ENCODE data around the gene RPS3. TPM values are rescaled to one million over a fixed set of nuclear protein-coding genes. Genes with fewer than 3 reads are reported as not detected.
A peak's percentile ranks its signal among the peaks of the same experiment; 100 is the strongest.

RPS3 gene
- total and polyA plus RNA-seq, 9 of the 15 experiments (the other 6 are each of a cell fraction or from before 2014, with no cell fraction given): 2,700 to 5,771 (median 3,679) TPM

DNA sequence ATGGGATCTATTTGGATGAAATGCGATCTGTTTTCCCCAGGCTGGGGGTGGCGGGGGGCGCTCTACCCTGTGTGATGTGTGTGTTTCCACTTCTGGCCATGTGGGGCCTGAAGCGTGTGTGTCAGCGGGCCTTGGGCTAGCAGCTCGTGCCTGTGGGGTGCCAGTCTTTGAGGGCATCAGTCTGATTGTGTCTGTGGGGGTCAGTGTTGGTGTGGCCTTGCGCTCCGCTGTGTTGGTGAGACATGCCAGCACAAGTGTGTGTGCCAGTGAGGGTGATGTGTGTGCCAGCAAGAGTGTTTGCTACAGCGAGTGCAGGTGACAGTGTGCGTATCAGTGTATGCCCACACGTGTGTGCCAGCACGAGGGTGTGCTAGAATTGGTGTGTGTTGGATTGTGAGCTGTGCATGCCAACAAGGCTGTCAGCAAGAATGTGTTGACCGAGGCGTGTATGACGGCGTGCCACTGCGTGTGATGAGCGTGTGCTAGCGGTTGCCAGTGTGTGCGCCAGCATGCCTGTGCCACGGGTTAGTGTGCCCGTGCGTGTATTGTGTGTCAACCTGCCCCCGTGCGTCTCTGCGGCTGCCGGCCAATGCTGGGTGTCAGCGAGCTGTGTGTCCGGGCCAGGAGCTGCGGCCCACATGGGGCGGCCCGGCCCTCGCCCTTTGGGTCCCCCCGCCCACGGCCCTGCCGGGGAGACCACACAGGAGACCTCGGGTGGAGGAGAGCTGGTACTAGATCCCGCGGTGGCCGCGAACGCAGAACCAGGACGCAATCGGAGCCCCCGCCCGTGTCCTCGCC is 48.4 kb upstream of the RPS3 start (continued):
- TF ChIP-seq, protein P1, sequence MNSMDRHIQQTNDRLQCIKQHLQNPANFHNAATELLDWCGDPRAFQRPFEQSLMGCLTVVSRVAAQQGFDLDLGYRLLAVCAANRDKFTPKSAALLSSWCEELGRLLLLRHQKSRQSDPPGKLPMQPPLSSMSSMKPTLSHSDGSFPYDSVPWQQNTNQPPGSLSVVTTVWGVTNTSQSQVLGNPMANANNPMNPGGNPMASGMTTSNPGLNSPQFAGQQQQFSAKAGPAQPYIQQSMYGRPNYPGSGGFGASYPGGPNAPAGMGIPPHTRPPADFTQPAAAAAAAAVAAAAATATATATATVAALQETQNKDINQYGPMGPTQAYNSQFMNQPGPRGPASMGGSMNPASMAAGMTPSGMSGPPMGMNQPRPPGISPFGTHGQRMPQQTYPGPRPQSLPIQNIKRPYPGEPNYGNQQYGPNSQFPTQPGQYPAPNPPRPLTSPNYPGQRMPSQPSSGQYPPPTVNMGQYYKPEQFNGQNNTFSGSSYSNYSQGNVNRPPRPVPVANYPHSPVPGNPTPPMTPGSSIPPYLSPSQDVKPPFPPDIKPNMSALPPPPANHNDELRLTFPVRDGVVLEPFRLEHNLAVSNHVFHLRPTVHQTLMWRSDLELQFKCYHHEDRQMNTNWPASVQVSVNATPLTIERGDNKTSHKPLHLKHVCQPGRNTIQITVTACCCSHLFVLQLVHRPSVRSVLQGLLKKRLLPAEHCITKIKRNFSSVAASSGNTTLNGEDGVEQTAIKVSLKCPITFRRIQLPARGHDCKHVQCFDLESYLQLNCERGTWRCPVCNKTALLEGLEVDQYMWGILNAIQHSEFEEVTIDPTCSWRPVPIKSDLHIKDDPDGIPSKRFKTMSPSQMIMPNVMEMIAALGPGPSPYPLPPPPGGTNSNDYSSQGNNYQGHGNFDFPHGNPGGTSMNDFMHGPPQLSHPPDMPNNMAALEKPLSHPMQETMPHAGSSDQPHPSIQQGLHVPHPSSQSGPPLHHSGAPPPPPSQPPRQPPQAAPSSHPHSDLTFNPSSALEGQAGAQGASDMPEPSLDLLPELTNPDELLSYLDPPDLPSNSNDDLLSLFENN (IDR thresholded peaks at IDR 0.05; ENCODE audit: low read depth in 2 of 2, low read length in 2 of 2): no peak
- TF ChIP-seq, protein P2, sequence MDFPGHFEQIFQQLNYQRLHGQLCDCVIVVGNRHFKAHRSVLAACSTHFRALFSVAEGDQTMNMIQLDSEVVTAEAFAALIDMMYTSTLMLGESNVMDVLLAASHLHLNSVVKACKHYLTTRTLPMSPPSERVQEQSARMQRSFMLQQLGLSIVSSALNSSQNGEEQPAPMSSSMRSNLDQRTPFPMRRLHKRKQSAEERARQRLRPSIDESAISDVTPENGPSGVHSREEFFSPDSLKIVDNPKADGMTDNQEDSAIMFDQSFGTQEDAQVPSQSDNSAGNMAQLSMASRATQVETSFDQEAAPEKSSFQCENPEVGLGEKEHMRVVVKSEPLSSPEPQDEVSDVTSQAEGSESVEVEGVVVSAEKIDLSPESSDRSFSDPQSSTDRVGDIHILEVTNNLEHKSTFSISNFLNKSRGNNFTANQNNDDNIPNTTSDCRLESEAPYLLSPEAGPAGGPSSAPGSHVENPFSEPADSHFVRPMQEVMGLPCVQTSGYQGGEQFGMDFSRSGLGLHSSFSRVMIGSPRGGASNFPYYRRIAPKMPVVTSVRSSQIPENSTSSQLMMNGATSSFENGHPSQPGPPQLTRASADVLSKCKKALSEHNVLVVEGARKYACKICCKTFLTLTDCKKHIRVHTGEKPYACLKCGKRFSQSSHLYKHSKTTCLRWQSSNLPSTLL (IDR thresholded peaks at IDR 0.05): no peak
- no peak for TF ChIP-seq ZNF696 (CRISPR knock-in tag; conservative IDR thresholded peaks at IDR 0.05)
- no peak for TF ChIP-seq CBFA2T3 (IDR thresholded peaks at IDR 0.05)
- no peak for TF ChIP-seq CBX3 (IDR thresholded peaks at IDR 0.05; ENCODE audit: borderline replicate concordance in 1 of 2, low read length in 2 of 2)
- peak; percentile 80 for TF ChIP-seq SAP30 (IDR thresholded peaks at IDR 0.05; ENCODE audit: borderline replicate concordance, insufficient read depth, low read depth, low read length, poor library complexity, severe bottlenecking)
- TF ChIP-seq FOXM1 (IDR thresholded peaks at IDR 0.05; ENCODE audit: low read depth): no peak
- no peak for TF ChIP-seq FOXM1 (CRISPR knock-in tag; IDR thresholded peaks at IDR 0.05; ENCODE audit: low read depth)
- TF ChIP-seq MYC (IDR thresholded peaks at IDR 0.05; ENCODE audit: low read depth, low read length): peak; percentile 63; the same call in 1 of the 2 replicates
- TF ChIP-seq MYC (CRISPR knock-in tag; IDR thresholded peaks at IDR 0.05; ENCODE audit: borderline replicate concordance, low read depth): peak; percentile 56; the same call in 1 of the 2 replicates
- peak; percentile 41 for TF ChIP-seq FOXP1 (CRISPR knock-in tag; IDR thresholded peaks at IDR 0.05)
- TF ChIP-seq MXI1 (IDR thresholded peaks at IDR 0.05; ENCODE audit: low read depth, low read length): no peak
- TF ChIP-seq, protein P3, sequence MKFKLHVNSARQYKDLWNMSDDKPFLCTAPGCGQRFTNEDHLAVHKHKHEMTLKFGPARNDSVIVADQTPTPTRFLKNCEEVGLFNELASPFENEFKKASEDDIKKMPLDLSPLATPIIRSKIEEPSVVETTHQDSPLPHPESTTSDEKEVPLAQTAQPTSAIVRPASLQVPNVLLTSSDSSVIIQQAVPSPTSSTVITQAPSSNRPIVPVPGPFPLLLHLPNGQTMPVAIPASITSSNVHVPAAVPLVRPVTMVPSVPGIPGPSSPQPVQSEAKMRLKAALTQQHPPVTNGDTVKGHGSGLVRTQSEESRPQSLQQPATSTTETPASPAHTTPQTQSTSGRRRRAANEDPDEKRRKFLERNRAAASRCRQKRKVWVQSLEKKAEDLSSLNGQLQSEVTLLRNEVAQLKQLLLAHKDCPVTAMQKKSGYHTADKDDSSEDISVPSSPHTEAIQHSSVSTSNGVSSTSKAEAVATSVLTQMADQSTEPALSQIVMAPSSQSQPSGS (CRISPR knock-in tag; IDR thresholded peaks at IDR 0.05): no peak
- TF ChIP-seq ZNF133 (CRISPR knock-in tag; IDR thresholded peaks at IDR 0.05): no peak
- no peak for TF ChIP-seq PYGO2 (tag; IDR thresholded peaks at IDR 0.05)
- TF ChIP-seq RB1 (IDR thresholded peaks at IDR 0.05; ENCODE audit: low read depth): no peak; the same call in 1 of the 2 replicates
- TF ChIP-seq, protein P4, sequence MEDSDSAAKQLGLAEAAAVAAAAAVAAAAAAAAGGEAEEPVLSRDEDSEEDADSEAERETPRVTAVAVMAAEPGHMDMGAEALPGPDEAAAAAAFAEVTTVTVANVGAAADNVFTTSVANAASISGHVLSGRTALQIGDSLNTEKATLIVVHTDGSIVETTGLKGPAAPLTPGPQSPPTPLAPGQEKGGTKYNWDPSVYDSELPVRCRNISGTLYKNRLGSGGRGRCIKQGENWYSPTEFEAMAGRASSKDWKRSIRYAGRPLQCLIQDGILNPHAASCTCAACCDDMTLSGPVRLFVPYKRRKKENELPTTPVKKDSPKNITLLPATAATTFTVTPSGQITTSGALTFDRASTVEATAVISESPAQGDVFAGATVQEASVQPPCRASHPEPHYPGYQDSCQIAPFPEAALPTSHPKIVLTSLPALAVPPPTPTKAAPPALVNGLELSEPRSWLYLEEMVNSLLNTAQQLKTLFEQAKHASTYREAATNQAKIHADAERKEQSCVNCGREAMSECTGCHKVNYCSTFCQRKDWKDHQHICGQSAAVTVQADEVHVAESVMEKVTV (CRISPR knock-in tag; IDR thresholded peaks at IDR 0.05): no peak
- TF ChIP-seq ELF4 (CRISPR knock-in tag; IDR thresholded peaks at IDR 0.05): 0 out of 2 replicates have a peak, but pooled peaks have one; percentile 16
- no peak for TF ChIP-seq MTA2 (IDR thresholded peaks at IDR 0.05; ENCODE audit: low read depth)

Data from K562 (cell line).